CD14-positive monocyte (primary cell): ENCODE results near the gene C16orf95. TPM values are rescaled to one million over a fixed set of nuclear protein-coding genes. Genes with fewer than 3 reads are reported as not detected.

Experiments
- DNase-seq, 3 donors: peaks; one replicate each; pipeline ENCODE4 v3.0.0-alpha.2; 2011 to 2022
- H2AFZ ChIP-seq: 2 replicates; pipeline ENCODE4 v1.6.0; 2012; ENCODE audit warnings: mild to moderate bottlenecking, low read depth, low read length, inconsistent platforms; ENCODE audit not compliant: insufficient read depth, poor library complexity, severe bottlenecking
- H3K27ac ChIP-seq, 2 donors: 1 replicate in 1 of 2; 2 replicates in 1 of 2; pipeline ENCODE4 v1.5.1; 2012 to 2013; ENCODE audit warnings: low read length in 2 of 2, control low read depth in 1 of 2, inconsistent platforms in 1 of 2, low read depth in 1 of 2, mild to moderate bottlenecking in 1 of 2
- H3K27me3 ChIP-seq, 2 donors: one replicate each; pipeline versions ENCODE4 v1.6.0 to v1.6.1; 2011 to 2013; ENCODE audit warnings: low read length in 2 of 2; ENCODE audit not compliant: control insufficient read depth in 2 of 2, insufficient read depth in 2 of 2
- H3K36me3 ChIP-seq, 2 donors: replicated peaks in 1 of 2; 1 replicate in 1 of 2; 2 replicates in 1 of 2; pipeline versions ENCODE4 v1.5.1 to v1.6.1; 2012 to 2013; ENCODE audit warnings: low read length in 2 of 2, control low read depth in 1 of 2, inconsistent platforms in 1 of 2, mild to moderate bottlenecking in 1 of 2; ENCODE audit not compliant: insufficient read depth in 2 of 2, control insufficient read depth in 1 of 2
- H3K4me1 ChIP-seq, 2 donors: 1 replicate in 1 of 2; 2 replicates in 1 of 2; pipeline versions ENCODE4 v1.5.1 to v1.6.1; 2012 to 2013; ENCODE audit warnings: low read length in 2 of 2, control low read depth in 1 of 2, inconsistent platforms in 1 of 2, mild to moderate bottlenecking in 1 of 2, moderate library complexity in 1 of 2; ENCODE audit not compliant: insufficient read depth in 2 of 2, control insufficient read depth in 1 of 2
- H3K4me2 ChIP-seq: replicated peaks from 2 replicates; pipeline ENCODE3; 2012; ENCODE audit warnings: low read length, moderate library complexity, mild to moderate bottlenecking; ENCODE audit not compliant: poor library complexity, severe bottlenecking; ENCODE audit errors: extremely low read depth
- H3K4me3 ChIP-seq, 3 experiments: fragments of 200-600 bp in 1 of 3; sonication (generic) in 1 of 3; replicated peaks in 1 of 3; 1 replicate in 2 of 3; 2 replicates in 1 of 3; pipeline ENCODE4 v1.5.1; 2011 to 2013; ENCODE audit warnings: low read length in 3 of 3, mild to moderate bottlenecking in 3 of 3, control low read depth in 2 of 3, low read depth in 2 of 3, inconsistent platforms in 1 of 3, moderate library complexity in 1 of 3
- H3K79me2 ChIP-seq: 2 replicates; pipeline ENCODE4 v1.6.0; 2012; ENCODE audit warnings: mild to moderate bottlenecking, control low read depth, inconsistent platforms, low read length, moderate library complexity; ENCODE audit not compliant: insufficient read depth
- H3K9ac ChIP-seq: 2 replicates; pipeline ENCODE4 v1.6.0; 2017; ENCODE audit warnings: low read length, mild to moderate bottlenecking; ENCODE audit not compliant: insufficient read depth, poor library complexity, severe bottlenecking
- H3K9me3 ChIP-seq, 2 donors: replicated peaks in 1 of 2; 1 replicate in 1 of 2; 2 replicates in 1 of 2; pipeline versions ENCODE4 v1.5.1 to v1.6.1; 2012 to 2013; ENCODE audit warnings: low read length in 2 of 2, control low read depth in 1 of 2; ENCODE audit not compliant: control insufficient read depth in 1 of 2, insufficient read depth in 1 of 2
- H4K20me1 ChIP-seq: 2 replicates; pipeline ENCODE4 v1.6.0; 2012; ENCODE audit warnings: mild to moderate bottlenecking, low read length, control low read depth, moderate library complexity; ENCODE audit not compliant: insufficient read depth
- H3K27ac Mint-ChIP-seq, 7 donors: one replicate each; pipeline ENCODE4 v1.8.0; 2020; ENCODE audit warnings: mild to moderate bottlenecking in 7 of 7, mixed read lengths in 7 of 7, moderate library complexity in 6 of 7, inconsistent platforms in 2 of 7
- H3K27me3 Mint-ChIP-seq, 3 donors: one replicate each; pipeline ENCODE4 v1.8.0; 2021 to 2022; ENCODE audit warnings: low read depth in 3 of 3, mild to moderate bottlenecking in 3 of 3, mixed read lengths in 3 of 3, moderate library complexity in 3 of 3, inconsistent platforms in 1 of 3
- H3K36me3 Mint-ChIP-seq, 2 donors: one replicate each; pipeline ENCODE4 v1.8.0; 2020; ENCODE audit warnings: mixed read lengths in 2 of 2, inconsistent platforms in 1 of 2, mild to moderate bottlenecking in 1 of 2
- H3K4me1 Mint-ChIP-seq: one replicate; pipeline ENCODE4 v1.8.0; 2020; ENCODE audit warnings: mild to moderate bottlenecking, mixed read lengths
- H3K4me3 Mint-ChIP-seq, 2 donors: one replicate each; pipeline ENCODE4 v1.8.0; 2020; ENCODE audit warnings: mild to moderate bottlenecking in 2 of 2, mixed read lengths in 2 of 2, moderate library complexity in 1 of 2
- H3K9me3 Mint-ChIP-seq, 7 donors: one replicate each; pipeline ENCODE4 v1.8.0; 2020 to 2022; ENCODE audit warnings: mixed read lengths in 7 of 7, mild to moderate bottlenecking in 6 of 7, moderate library complexity in 6 of 7, inconsistent platforms in 2 of 7
- CTCF ChIP-seq: fragments of 200-600 bp; IDR thresholded peaks from one replicate; pipeline ENCODE4 v1.8.0; 2022; ENCODE audit warnings: antibody characterized with exemption, mild to moderate bottlenecking
- WGBS: methylation state at CpG from one replicate; pipeline ENCODE4 v1.1.5; 2013; ENCODE audit warnings: missing lambda C conversion rate; ENCODE audit not compliant: insufficient coverage; 5-methylcytosine and 5-hydroxymethylcytosine counted together
- intact Hi-C, 2 donors: fragments of 100-400 bp; cut with micrococcal nuclease; formaldehyde crosslinking; loops; one replicate each; pipeline versions ENCODE4 v1.15.0 to v1.15.1; 2023
- polyA plus RNA-seq, 3 donors: library from polyadenylated mRNA; depleted of rRNA in 1 of 3; unstranded in 2 of 3; stranded (reverse) in 1 of 3; fragments of 300-500 nt in 2 of 3; fragments of >200 nt in 1 of 3; fragmentation: Illumina TruSeq in 2 of 3; gene quantifications; 1 replicate in 2 of 3; 2 replicates in 1 of 3; pipeline ENCODE4 v1.2.3, GENCODE V29; 2012 to 2021

The C16orf95 gene
- polyA plus RNA-seq, 3 donors, result 0.89 to 1.9 (median 1.7) TPM

- Histone ChIP-seq H3K27ac (no peak overlapping the region), H3K79me2 (no peaks in the 10 kb centered on the region), H3K4me1 (peaks cover 0 to 6% of the 10 kb centered on the region in 2 donors), H3K27me3 (no peaks in the 10 kb centered on the region), H3K9me3 (peaks cover 0 to 6% of the 10 kb centered on the region in 2 donors), H2AFZ (no peak overlapping the region), H3K36me3 (no peaks in the 10 kb centered on the region), H3K4me2 (no peak overlapping the region), H4K20me1 (no peaks in the 10 kb centered on the region), H3K4me3 (no peak overlapping the region), H3K9ac (no peak overlapping the region)
- Mint-ChIP-seq H3K27ac (no peak overlapping the region), H3K27me3 (peaks cover 0 to 3% (median 0%) of the 10 kb centered on the region in 3 donors), H3K4me1 (peaks cover 9% of the 10 kb centered on the region), H3K9me3 (peaks cover 0 to 24% (median 16%) of the 10 kb centered on the region in 7 donors), H3K36me3 (no peaks in the 10 kb centered on the region), H3K4me3 (no peak overlapping the region)
- no peak for TF ChIP-seq CTCF
- WGBS, result 95% methylated on average over 2 of the region's 8 CpGs
- no peak for DNase-seq
- intact Hi-C loops, result no loop called here
Observed at GRCh38 chr16:87286839-87287626, 30.2 kb downstream of the C16orf95 start.

- Histone ChIP-seq H3K9me3 (peaks cover 0 to 3% of the 10 kb centered on the region in 2 donors), H3K79me2 (no peaks in the 10 kb centered on the region), H4K20me1 (no peaks in the 10 kb centered on the region), H3K36me3 (no peaks in the 10 kb centered on the region), H3K27me3 (no peaks in the 10 kb centered on the region), H3K27ac (no peak overlapping the region), H2AFZ (no peak overlapping the region), H3K4me3 (no peak overlapping the region), H3K4me2 (no peak overlapping the region), H3K4me1 (no peaks in the 10 kb centered on the region), H3K9ac (no peak overlapping the region)
- no peak for TF ChIP-seq CTCF
- H3K27me3 Mint-ChIP-seq, result peaks cover 2 to 4% (median 4%) of the 10 kb centered on the region in 3 donors
- intact Hi-C loops, result no loop called here
- H3K36me3 Mint-ChIP-seq, result no peaks in the 10 kb centered on the region
- DNase-seq, result no peak
- H3K4me3 Mint-ChIP-seq, result no peak overlapping the region
- H3K27ac Mint-ChIP-seq, result peak overlapping the region in 1 of 7 donors; percentile 48
- peaks cover 0 to 22% (median 15%) of the 10 kb centered on the region in 7 donors for H3K9me3 Mint-ChIP-seq
- H3K4me1 Mint-ChIP-seq, result no peaks in the 10 kb centered on the region
- WGBS, result no CpG with 5 or more reads among the region's 2 CpGs
Observed at GRCh38 chr16:87284183-87284582, 33.0 kb downstream of the C16orf95 start.
